Right atrium auricular region (tissue), 2 donors: ENCODE data around the gene GPR21. TPM values are rescaled to one million over a fixed set of nuclear protein-coding genes. Genes with fewer than 3 reads are reported as not detected.

Experiments
- DNase-seq: peaks from one replicate; pipeline ENCODE4 v3.0.0-alpha.2; 2019; ENCODE audit warnings: low spot score
- H3K27ac ChIP-seq, 2 donors: fragments of 200-600 bp; sonication (generic); 1 replicate in 1 of 2; 2 replicates in 1 of 2; pipeline ENCODE4 v1.5.1; 2016 to 2019
- H3K27me3 ChIP-seq, 2 donors: fragments of 200-600 bp; sonication (generic); one replicate each; pipeline versions ENCODE4 v1.5.1 to v1.6.0; 2017 to 2019
- H3K36me3 ChIP-seq: fragments of 200-600 bp; sonication (generic); one replicate; pipeline ENCODE4 v1.5.1; 2016
- H3K4me1 ChIP-seq, 2 donors: fragments of 200-600 bp; sonication (generic); one replicate each; pipeline versions ENCODE4 v1.5.1 to v1.6.0; 2017 to 2019
- H3K4me3 ChIP-seq, 2 donors: fragments of 200-600 bp; sonication (generic); 1 replicate in 1 of 2; 2 replicates in 1 of 2; pipeline ENCODE4 v1.5.1; 2017 to 2019; ENCODE audit warnings: mild to moderate bottlenecking in 1 of 2, moderate library complexity in 1 of 2
- H3K9me3 ChIP-seq, 2 donors: fragments of 200-600 bp; sonication (generic); one replicate each; pipeline ENCODE4 v1.5.1; 2019
- CTCF ChIP-seq, 2 donors: fragments of 200-600 bp; sonication (generic); IDR thresholded peaks; one replicate each; pipeline ENCODE4 v1.5.1; 2019; ENCODE audit warnings: antibody characterized with exemption in 2 of 2
- total RNA-seq, 2 donors: library from RNA; depleted of rRNA; stranded (reverse); fragments of >200 nt; gene quantifications; one replicate each; pipeline ENCODE4 v1.1.0, GENCODE V29; 2016

Gene GPR21
- total RNA-seq, 2 donors from 2014 or later = 1.4 TPM; not detected in 1

GRCh38 chr9:123026425-123026824, 7.0 kb upstream of the GPR21 start:
- Histone ChIP-seq H3K36me3 (peaks cover 15% of the 10 kb centered on the region), H3K27me3 (no peaks in the 10 kb centered on the region), H3K4me3 (no peak overlapping the region), H3K27ac (no peak overlapping the region), H3K9me3 (no peaks in the 10 kb centered on the region), H3K4me1 (no peaks in the 10 kb centered on the region)
- DNase-seq = no peak
- TF ChIP-seq CTCF (IDR thresholded peaks at IDR 0.05) = no peak

- Histone ChIP-seq H3K4me3 (no peak overlapping the region), H3K27ac (no peak overlapping the region), H3K27me3 (no peaks in the 10 kb centered on the region), H3K4me1 (no peaks in the 10 kb centered on the region), H3K9me3 (no peaks in the 10 kb centered on the region), H3K36me3 (peaks cover 15% of the 10 kb centered on the region)
- TF ChIP-seq CTCF (IDR thresholded peaks at IDR 0.05) = no peak
- DNase-seq = no peak
Observed at GRCh38 chr9:123027517-123027916, 6.0 kb upstream of the GPR21 start.

- Histone ChIP-seq H3K4me3 (no peak overlapping the region), H3K27ac (no peak overlapping the region), H3K36me3 (peaks cover 11% of the 10 kb centered on the region), H3K4me1 (no peaks in the 10 kb centered on the region), H3K9me3 (no peaks in the 10 kb centered on the region), H3K27me3 (no peaks in the 10 kb centered on the region)
- no peak for DNase-seq
- TF ChIP-seq CTCF (IDR thresholded peaks at IDR 0.05) = no peak
Observed at GRCh38 chr9:123028136-123028535, 5.3 kb upstream of the GPR21 start.

- peaks cover 0 to 3% of the 10 kb centered on the region in 2 donors for H3K4me1 ChIP-seq
- no peak for DNase-seq
- peaks cover 7% of the 10 kb centered on the region for H3K36me3 ChIP-seq
- no peak for TF ChIP-seq CTCF (IDR thresholded peaks at IDR 0.05)
- H3K9me3 ChIP-seq = no peaks in the 10 kb centered on the region
- H3K27ac ChIP-seq = no peak overlapping the region
- no peaks in the 10 kb centered on the region for H3K27me3 ChIP-seq
- no peak overlapping the region for H3K4me3 ChIP-seq
Observed at GRCh38 chr9:123028973-123029372, 4.5 kb upstream of the GPR21 start.

GRCh38 chr9:123031963-123032362, 1.5 kb upstream of the GPR21 start:
- Histone ChIP-seq H3K27ac (no peak overlapping the region), H3K9me3 (no peaks in the 10 kb centered on the region), H3K27me3 (no peaks in the 10 kb centered on the region), H3K4me3 (no peak overlapping the region), H3K4me1 (peaks cover 0 to 7% of the 10 kb centered on the region in 2 donors), H3K36me3 (peaks cover 7% of the 10 kb centered on the region)
- TF ChIP-seq CTCF (IDR thresholded peaks at IDR 0.05) = no peak
- DNase-seq = no peak

GRCh38 chr9:123033864-123034601, 566 bp downstream of the GPR21 start:
- peaks cover 7% of the 10 kb centered on the region for H3K36me3 ChIP-seq
- H3K4me1 ChIP-seq = peaks cover 0 to 7% of the 10 kb centered on the region in 2 donors
- no peak for TF ChIP-seq CTCF (IDR thresholded peaks at IDR 0.05)
- peak overlapping the region; percentile 15 to 24 for H3K27ac ChIP-seq
- H3K27me3 ChIP-seq = no peaks in the 10 kb centered on the region
- DNase-seq = no peak
- H3K4me3 ChIP-seq = peak overlapping the region; percentile 11 to 35
- H3K9me3 ChIP-seq = no peaks in the 10 kb centered on the region
